OCI-LY1 (cell line): ENCODE results near the gene NLRP6.

Source experiments
- H2AFZ ChIP-seq: fragments of 200-600 bp; sonication (generic), shearing (Covaris generic); 2 replicates; pipeline ENCODE4 v1.6.0; 2014; ENCODE audit warnings: antibody characterized with exemption, mild to moderate bottlenecking, low read length
- H3F3A ChIP-seq: fragments of 200-600 bp; sonication (generic), shearing (Covaris generic); 2 replicates; pipeline ENCODE4 v1.6.0; 2014; ENCODE audit warnings: mild to moderate bottlenecking, antibody characterized with exemption, low read length, moderate library complexity; ENCODE audit not compliant: insufficient read depth
- H3K27ac ChIP-seq: fragments of 200-600 bp; sonication (generic); 2 replicates; pipeline ENCODE4 v1.5.1; 2014; ENCODE audit warnings: low read length, mixed run types, mild to moderate bottlenecking, low read depth; ENCODE audit not compliant: poor library complexity, severe bottlenecking
- H3K27me3 ChIP-seq: fragments of 200-600 bp; sonication (generic); 2 replicates; pipeline ENCODE4 v1.6.0; 2014; ENCODE audit warnings: antibody characterized with exemption, mild to moderate bottlenecking, low read length, moderate library complexity; ENCODE audit not compliant: insufficient read depth
- H3K36me3 ChIP-seq: fragments of 200-600 bp; sonication (generic); 2 replicates; pipeline ENCODE4 v1.6.1; 2014; ENCODE audit warnings: mild to moderate bottlenecking, antibody characterized with exemption, low read length, moderate library complexity, mixed read lengths; ENCODE audit not compliant: insufficient read depth
- H3K4me1 ChIP-seq: fragments of 200-600 bp; sonication (generic); 2 replicates; pipeline ENCODE4 v1.5.1; 2014; ENCODE audit warnings: mild to moderate bottlenecking, low read length, moderate library complexity; ENCODE audit not compliant: insufficient read depth, severe bottlenecking
- H3K4me2 ChIP-seq: fragments of 200-600 bp; sonication (generic), shearing (Covaris generic); 2 replicates; pipeline ENCODE4 v1.6.1; 2014; ENCODE audit warnings: low read length
- H3K4me3 ChIP-seq: fragments of 200-600 bp; sonication (generic); 2 replicates; pipeline ENCODE4 v1.5.1; 2014; ENCODE audit warnings: low read length, low read depth, mild to moderate bottlenecking, mixed read lengths; ENCODE audit not compliant: poor library complexity, severe bottlenecking
- H3K79me2 ChIP-seq: fragments of 200-600 bp; shearing (Covaris generic); 2 replicates; pipeline ENCODE4 v1.6.1; 2016; ENCODE audit warnings: mixed run types, low read length, mixed read lengths; ENCODE audit not compliant: insufficient read depth
- H3K9ac ChIP-seq: fragments of 200-600 bp; sonication (generic), shearing (Covaris generic); 2 replicates; pipeline ENCODE4 v1.6.1; 2014; ENCODE audit warnings: mild to moderate bottlenecking, low read length, mixed read lengths
- H3K9me2 ChIP-seq: fragments of 200-600 bp; sonication (generic), shearing (Covaris generic); 2 replicates; pipeline ENCODE4 v1.6.1; 2014; ENCODE audit warnings: low read depth, mild to moderate bottlenecking, low read length, mixed read lengths
- H3K9me3 ChIP-seq: fragments of 200-600 bp; shearing (Covaris generic); 2 replicates; pipeline ENCODE4 v1.6.1; 2014; ENCODE audit warnings: low read length, mixed read lengths
- H4K20me1 ChIP-seq: fragments of 200-600 bp; sonication (generic), shearing (Covaris generic); 2 replicates; pipeline ENCODE4 v1.6.0; 2016; ENCODE audit warnings: mild to moderate bottlenecking, low read length; ENCODE audit not compliant: insufficient read depth
- EZH2 ChIP-seq: fragments of 200-600 bp; sonication (generic), shearing (Covaris generic); IDR thresholded peaks from 2 replicates; pipeline ENCODE4 v1.8.0; 2017; ENCODE audit warnings: borderline replicate concordance, mixed run types, mild to moderate bottlenecking, antibody characterized with exemption, low read length, moderate library complexity, mixed read lengths
- TF ChIP-seq, protein P1 (sequence below): fragments of 200-600 bp; sonication (generic), shearing (Covaris generic); IDR thresholded peaks from 2 replicates; pipeline ENCODE4 v1.5.1; 2017; ENCODE audit warnings: mild to moderate bottlenecking, antibody characterized with exemption, low read length, moderate library complexity, mixed read lengths

NLRP6 gene

GRCh38 chr11:279040-279965, 1.1 kb downstream of the NLRP6 start:
- Histone ChIP-seq H3K9ac (no peak overlapping the region), H3K4me3 (no peak overlapping the region), H3K27me3 (no peaks in the 10 kb centered on the region), H3K36me3 (no peaks in the 10 kb centered on the region), H3K27ac (no peak overlapping the region), H3K9me2 (no peaks in the 10 kb centered on the region), H3K79me2 (no peaks in the 10 kb centered on the region), H3K9me3 (peaks cover 6% of the 10 kb centered on the region; the same call in 1 of the 2 replicates), H3F3A (no peaks in the 10 kb centered on the region), H2AFZ (no peak overlapping the region), H4K20me1 (no peaks in the 10 kb centered on the region), H3K4me1 (peaks cover 10% of the 10 kb centered on the region), H3K4me2 (no peak overlapping the region)
- TF ChIP-seq EZH2 = no peak
- TF ChIP-seq, protein P1, sequence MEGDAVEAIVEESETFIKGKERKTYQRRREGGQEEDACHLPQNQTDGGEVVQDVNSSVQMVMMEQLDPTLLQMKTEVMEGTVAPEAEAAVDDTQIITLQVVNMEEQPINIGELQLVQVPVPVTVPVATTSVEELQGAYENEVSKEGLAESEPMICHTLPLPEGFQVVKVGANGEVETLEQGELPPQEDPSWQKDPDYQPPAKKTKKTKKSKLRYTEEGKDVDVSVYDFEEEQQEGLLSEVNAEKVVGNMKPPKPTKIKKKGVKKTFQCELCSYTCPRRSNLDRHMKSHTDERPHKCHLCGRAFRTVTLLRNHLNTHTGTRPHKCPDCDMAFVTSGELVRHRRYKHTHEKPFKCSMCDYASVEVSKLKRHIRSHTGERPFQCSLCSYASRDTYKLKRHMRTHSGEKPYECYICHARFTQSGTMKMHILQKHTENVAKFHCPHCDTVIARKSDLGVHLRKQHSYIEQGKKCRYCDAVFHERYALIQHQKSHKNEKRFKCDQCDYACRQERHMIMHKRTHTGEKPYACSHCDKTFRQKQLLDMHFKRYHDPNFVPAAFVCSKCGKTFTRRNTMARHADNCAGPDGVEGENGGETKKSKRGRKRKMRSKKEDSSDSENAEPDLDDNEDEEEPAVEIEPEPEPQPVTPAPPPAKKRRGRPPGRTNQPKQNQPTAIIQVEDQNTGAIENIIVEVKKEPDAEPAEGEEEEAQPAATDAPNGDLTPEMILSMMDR = no peak

DNA sequence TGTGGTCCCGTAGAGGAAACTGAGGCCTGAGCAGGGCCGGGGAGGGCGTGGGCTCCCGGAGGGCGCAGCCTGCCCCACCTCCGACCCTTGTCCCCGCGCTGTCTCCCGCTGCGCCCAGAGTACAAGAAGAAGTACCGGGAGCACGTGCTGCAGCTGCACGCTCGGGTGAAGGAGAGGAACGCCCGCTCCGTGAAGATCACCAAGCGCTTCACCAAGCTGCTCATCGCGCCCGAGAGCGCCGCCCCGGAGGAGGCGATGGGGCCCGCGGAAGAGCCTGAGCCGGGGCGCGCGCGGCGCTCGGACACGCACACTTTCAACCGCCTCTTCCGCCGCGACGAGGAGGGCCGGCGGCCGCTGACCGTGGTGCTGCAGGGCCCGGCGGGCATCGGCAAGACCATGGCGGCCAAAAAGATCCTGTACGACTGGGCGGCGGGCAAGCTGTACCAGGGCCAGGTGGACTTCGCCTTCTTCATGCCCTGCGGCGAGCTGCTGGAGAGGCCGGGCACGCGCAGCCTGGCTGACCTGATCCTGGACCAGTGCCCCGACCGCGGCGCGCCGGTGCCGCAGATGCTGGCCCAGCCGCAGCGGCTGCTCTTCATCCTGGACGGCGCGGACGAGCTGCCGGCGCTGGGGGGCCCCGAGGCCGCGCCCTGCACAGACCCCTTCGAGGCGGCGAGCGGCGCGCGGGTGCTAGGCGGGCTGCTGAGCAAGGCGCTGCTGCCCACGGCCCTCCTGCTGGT, 1.9 kb downstream of the NLRP6 start:
- Histone ChIP-seq H3K9ac (no peak overlapping the region), H2AFZ (no peak overlapping the region), H3K27me3 (no peaks in the 10 kb centered on the region), H3K9me2 (no peaks in the 10 kb centered on the region), H3K4me2 (no peak overlapping the region), H3K27ac (no peak overlapping the region), H3K4me1 (peaks cover 5% of the 10 kb centered on the region), H3K36me3 (no peaks in the 10 kb centered on the region), H3F3A (no peaks in the 10 kb centered on the region), H3K79me2 (no peaks in the 10 kb centered on the region), H3K9me3 (peaks cover 6% of the 10 kb centered on the region; the same call in 1 of the 2 replicates), H3K4me3 (no peak overlapping the region), H4K20me1 (no peaks in the 10 kb centered on the region)
- TF ChIP-seq, protein P1 = no peak
- TF ChIP-seq EZH2 = no peak

GRCh38 chr11:280706-281485, 2.7 kb downstream of the NLRP6 start:
- Histone ChIP-seq H3K4me1 (peaks cover 4% of the 10 kb centered on the region), H3K4me2 (no peak overlapping the region), H3K27me3 (peaks cover 5% of the 10 kb centered on the region; the same call in 1 of the 2 replicates)

More at GRCh38 chr11:280706-281485, 2.7 kb downstream of the NLRP6 start:
- Histone ChIP-seq H3K9ac (no peak overlapping the region), H3K27ac (no peak overlapping the region), H2AFZ (no peak overlapping the region), H3K9me2 (no peaks in the 10 kb centered on the region), H3K36me3 (no peaks in the 10 kb centered on the region), H3F3A (no peaks in the 10 kb centered on the region), H3K9me3 (peaks cover 6% of the 10 kb centered on the region; the same call in 1 of the 2 replicates), H4K20me1 (no peaks in the 10 kb centered on the region), H3K4me3 (no peak overlapping the region), H3K79me2 (no peaks in the 10 kb centered on the region)
- TF ChIP-seq, protein P1 = no peak
- TF ChIP-seq EZH2 = no peak
